Tibial nerve (tissue), 4 donors: ENCODE data around the gene ST8SIA6. TPM values are rescaled to one million over a fixed set of nuclear protein-coding genes. Genes with fewer than 3 reads are reported as not detected.

Source experiments
- DNase-seq, 2 donors: peaks; one replicate each; pipeline ENCODE4 v3.0.0-alpha.2; 2019; ENCODE audit warnings: low spot score in 2 of 2
- H3K27ac ChIP-seq, 4 donors: fragments of 200-600 bp; sonication (generic) in 3 of 4; one replicate each; pipeline ENCODE4 v1.5.1; 2017 to 2019; ENCODE audit warnings: mild to moderate bottlenecking in 1 of 4
- H3K27me3 ChIP-seq, 2 donors: fragments of 200-600 bp; sonication (generic) in 1 of 2; one replicate each; pipeline versions ENCODE4 v1.5.1 to v1.6.0; 2017 to 2019
- H3K36me3 ChIP-seq, 3 donors: fragments of 200-600 bp; sonication (generic); one replicate each; pipeline ENCODE4 v1.5.1; 2018 to 2019
- H3K4me1 ChIP-seq, 4 donors: fragments of 200-600 bp; sonication (generic) in 3 of 4; one replicate each; pipeline ENCODE4 v1.5.1; 2017 to 2019
- H3K4me3 ChIP-seq, 4 donors: fragments of 200-600 bp; sonication (generic) in 3 of 4; one replicate each; pipeline ENCODE4 v1.5.1; 2017 to 2019; ENCODE audit warnings: mild to moderate bottlenecking in 1 of 4, moderate library complexity in 1 of 4
- H3K9me3 ChIP-seq, 4 donors: fragments of 200-600 bp; sonication (generic) in 3 of 4; one replicate each; pipeline ENCODE4 v1.5.1; 2017 to 2019
- CTCF ChIP-seq, 5 experiments: fragments of 200-600 bp in 3 of 5; fragments of 450-650 bp in 2 of 5; sonication (generic) in 3 of 5; IDR thresholded peaks; one replicate each; pipeline ENCODE4 v1.5.1; 2016 to 2019; ENCODE audit warnings: antibody characterized with exemption in 5 of 5, mild to moderate bottlenecking in 3 of 5, moderate library complexity in 2 of 5
- EP300 ChIP-seq, 2 donors: sonication (generic); formaldehyde crosslinking; IDR thresholded peaks; one replicate each; pipeline ENCODE4 v1.6.1; 2017; ENCODE audit warnings: antibody characterized with exemption in 2 of 2, mild to moderate bottlenecking in 1 of 2
- POLR2A ChIP-seq, 2 donors: fragments of 450-650 bp; IDR thresholded peaks; one replicate each; pipeline ENCODE4 v1.6.1; 2017; ENCODE audit warnings: antibody characterized with exemption in 2 of 2, mild to moderate bottlenecking in 2 of 2, moderate library complexity in 2 of 2
- WGBS, 2 donors: methylation state at CpG; one replicate each; pipeline ENCODE4 v1.1.5; 2018; 5-methylcytosine and 5-hydroxymethylcytosine counted together
- total RNA-seq, 4 donors: library from RNA; depleted of rRNA; stranded (reverse); fragments of >200 nt; gene quantifications; one replicate each; pipeline ENCODE4 v1.1.0, GENCODE V29; 2016

ST8SIA6 gene
- total RNA-seq, 4 donors from 2014 or later = 1.9 to 4.2 (median 3.5) TPM

DNA sequence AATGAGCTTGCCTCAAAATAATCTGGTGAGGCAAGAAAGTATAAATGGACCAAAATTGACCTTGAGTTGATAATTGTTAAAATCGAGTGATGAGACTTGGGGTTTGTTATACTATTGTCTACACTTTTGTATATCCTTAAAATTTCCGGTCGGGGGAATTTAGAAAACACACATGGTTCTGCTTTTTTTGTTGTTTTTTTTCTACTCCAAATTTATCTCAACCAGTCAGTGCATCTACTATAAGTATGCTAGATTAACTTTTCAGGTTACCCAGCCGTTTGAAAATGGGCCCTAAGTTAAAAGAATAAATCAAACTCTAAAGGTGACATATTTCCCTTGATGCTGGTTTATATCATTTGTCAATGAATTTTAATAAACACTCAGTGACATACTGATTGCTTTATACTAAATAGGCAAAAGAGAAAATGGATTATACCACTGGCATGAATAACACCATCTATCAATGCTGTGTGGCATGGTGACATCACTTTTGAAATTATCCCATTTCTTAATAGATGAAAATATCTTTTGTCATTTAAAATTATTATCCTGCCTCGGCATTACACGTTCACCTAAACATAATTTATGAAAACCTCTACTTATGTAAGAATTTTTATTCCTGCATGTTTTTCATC is 40.3 kb upstream of the ST8SIA6 start:
- DNase-seq = no peak
- H3K4me3 ChIP-seq = no peak overlapping the region
- H3K36me3 ChIP-seq = no peaks in the 10 kb centered on the region
- WGBS, 2 donors = 65 to 68% methylated on average over 6 of the region's 6 CpGs
- H3K27ac ChIP-seq = no peak overlapping the region
- H3K4me1 ChIP-seq = no peaks in the 10 kb centered on the region
- no peak for TF ChIP-seq CTCF (IDR thresholded peaks at IDR 0.05)
- H3K9me3 ChIP-seq = no peaks in the 10 kb centered on the region
- H3K27me3 ChIP-seq = no peaks in the 10 kb centered on the region

DNA sequence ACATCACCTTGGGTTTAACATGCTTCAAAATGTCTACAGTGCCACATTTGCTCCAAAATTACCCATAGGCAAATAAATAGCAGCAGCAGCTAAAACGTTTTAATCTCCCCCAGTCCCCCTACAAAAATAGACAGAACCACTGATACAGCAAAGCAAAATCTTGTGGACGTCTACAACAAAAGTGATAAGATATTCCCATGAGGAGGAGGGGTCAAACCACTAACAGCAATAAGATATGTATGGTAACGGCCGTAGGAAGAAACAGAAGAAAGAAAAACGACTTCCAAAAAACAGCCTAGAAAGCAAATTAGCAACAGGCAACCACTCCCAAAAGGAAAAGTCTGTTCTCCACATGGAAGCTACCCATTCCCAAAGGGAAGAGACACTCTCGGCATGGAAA is 34.5 kb upstream of the ST8SIA6 start:
- Histone ChIP-seq H3K27ac (no peak overlapping the region), H3K9me3 (no peaks in the 10 kb centered on the region), H3K4me1 (no peaks in the 10 kb centered on the region), H3K27me3 (no peaks in the 10 kb centered on the region), H3K36me3 (no peaks in the 10 kb centered on the region), H3K4me3 (no peak overlapping the region)
- 48 to 51% methylated on average over 6 of the region's 6 CpGs for WGBS, 2 donors
- no peak for DNase-seq
- TF ChIP-seq CTCF (IDR thresholded peaks at IDR 0.05) (no peak), POLR2A (IDR thresholded peaks at IDR 0.05) (no peak), EP300 (IDR thresholded peaks at IDR 0.05) (no peak)

GRCh38 chr10:17483079-17483478 is 28.7 kb upstream of the ST8SIA6 start:
- no peak for DNase-seq
- Histone ChIP-seq H3K4me1 (no peaks in the 10 kb centered on the region), H3K4me3 (no peak overlapping the region), H3K27ac (no peak overlapping the region), H3K36me3 (no peaks in the 10 kb centered on the region), H3K9me3 (peaks cover 0 to 11% (median 0%) of the 10 kb centered on the region in 4 donors), H3K27me3 (no peaks in the 10 kb centered on the region)
- WGBS, 2 donors = 82 to 91% methylated on average over 6 of the region's 6 CpGs
- TF ChIP-seq EP300 (IDR thresholded peaks at IDR 0.05) (no peak), CTCF (IDR thresholded peaks at IDR 0.05) (no peak), POLR2A (IDR thresholded peaks at IDR 0.05) (no peak)

GRCh38 chr10:17479822-17480221 is 25.4 kb upstream of the ST8SIA6 start:
- TF ChIP-seq EP300 (IDR thresholded peaks at IDR 0.05) (no peak), POLR2A (IDR thresholded peaks at IDR 0.05) (no peak), CTCF (IDR thresholded peaks at IDR 0.05) (no peak)
- no peaks in the 10 kb centered on the region for H3K36me3 ChIP-seq
- no peak overlapping the region for H3K4me3 ChIP-seq
- WGBS, 2 donors = 59 to 63% methylated on average over 3 of the region's 3 CpGs
- no peaks in the 10 kb centered on the region for H3K4me1 ChIP-seq
- H3K9me3 ChIP-seq = peaks cover 0 to 11% (median 0%) of the 10 kb centered on the region in 4 donors
- H3K27me3 ChIP-seq = no peaks in the 10 kb centered on the region
- no peak overlapping the region for H3K27ac ChIP-seq
- DNase-seq = no peak

DNA sequence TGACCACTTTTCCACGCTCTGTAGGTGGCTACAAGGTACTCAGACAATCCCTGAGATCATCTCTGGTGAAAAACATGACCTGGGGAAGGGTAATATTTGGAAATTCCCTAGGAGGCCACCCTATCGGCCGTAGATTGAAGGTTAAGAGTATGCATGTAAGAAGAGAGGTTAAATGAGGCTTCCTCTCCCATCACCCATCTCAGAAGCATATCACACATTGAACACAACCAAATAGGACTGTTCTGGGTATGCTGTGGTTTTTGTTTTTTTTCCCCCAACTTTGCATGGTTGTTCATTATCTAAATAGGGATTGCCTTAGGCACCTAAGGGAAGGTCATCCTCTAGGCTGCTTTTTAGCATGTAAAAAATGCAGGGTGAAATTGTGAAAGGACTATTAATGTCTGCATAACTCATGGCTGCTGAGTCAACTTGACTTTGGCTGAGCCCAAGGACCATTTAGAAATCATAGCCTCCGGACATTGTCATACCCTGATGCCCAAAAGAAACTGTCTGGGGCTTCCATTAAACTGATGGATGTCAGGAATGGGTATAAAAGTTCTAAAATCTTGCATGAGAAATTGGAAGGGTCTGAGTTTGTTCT is 24.7 kb upstream of the ST8SIA6 start:
- WGBS, 2 donors = 83 to 89% methylated on average over 4 of the region's 4 CpGs
- Histone ChIP-seq H3K4me3 (no peak overlapping the region), H3K27me3 (no peaks in the 10 kb centered on the region), H3K36me3 (no peaks in the 10 kb centered on the region), H3K9me3 (peaks cover 0 to 11% (median 0%) of the 10 kb centered on the region in 4 donors), H3K27ac (no peak overlapping the region), H3K4me1 (no peaks in the 10 kb centered on the region)
- TF ChIP-seq EP300 (IDR thresholded peaks at IDR 0.05) = no peak
- TF ChIP-seq POLR2A (IDR thresholded peaks at IDR 0.05) = no peak
- no peak for TF ChIP-seq CTCF (IDR thresholded peaks at IDR 0.05)
- DNase-seq = no peak
